Panc1 (cell line): ENCODE data around the gene RGP1.

Experiments
- POLR2AphosphoS5 ChIP-seq: IDR thresholded peaks from 2 replicates; pipeline ENCODE4 v1.6.1; 2012; ENCODE audit warnings: mild to moderate bottlenecking, low read depth, low read length, moderate library complexity
- REST ChIP-seq, 2 experiments: IDR thresholded peaks; 2 replicates each; pipeline ENCODE4 v1.6.1; 2011 to 2012; ENCODE audit warnings: low read depth in 2 of 2, control low read depth in 1 of 2, low read length in 1 of 2, mild to moderate bottlenecking in 1 of 2, moderate library complexity in 1 of 2; ENCODE audit not compliant: insufficient read depth in 1 of 2
- TF ChIP-seq, protein P1 (sequence below): fragments of 450-650 bp; IDR thresholded peaks from 2 replicates; pipeline ENCODE4 v1.5.1; 2017; ENCODE audit warnings: mild to moderate bottlenecking

DNA sequence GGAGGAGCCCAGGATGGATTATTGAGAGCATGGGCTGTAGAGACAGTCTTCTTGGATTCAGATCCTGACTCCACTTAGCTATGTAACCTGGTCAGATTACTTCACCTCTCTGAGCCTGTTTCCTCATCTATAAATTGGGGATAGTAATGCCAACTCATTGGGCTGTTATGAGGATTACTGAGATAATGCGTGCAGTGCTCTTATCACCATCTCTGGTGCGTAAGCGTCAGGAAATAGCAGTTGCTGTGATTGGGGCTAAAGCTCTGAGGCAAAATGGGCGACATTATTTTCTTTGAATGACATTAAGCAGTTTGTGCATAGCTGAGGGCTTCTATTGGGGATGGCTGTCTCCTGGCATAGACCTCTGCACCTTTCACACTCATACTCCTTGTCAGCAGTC lies 6.0 kb downstream of the RGP1 start:
- TF ChIP-seq, protein P1, sequence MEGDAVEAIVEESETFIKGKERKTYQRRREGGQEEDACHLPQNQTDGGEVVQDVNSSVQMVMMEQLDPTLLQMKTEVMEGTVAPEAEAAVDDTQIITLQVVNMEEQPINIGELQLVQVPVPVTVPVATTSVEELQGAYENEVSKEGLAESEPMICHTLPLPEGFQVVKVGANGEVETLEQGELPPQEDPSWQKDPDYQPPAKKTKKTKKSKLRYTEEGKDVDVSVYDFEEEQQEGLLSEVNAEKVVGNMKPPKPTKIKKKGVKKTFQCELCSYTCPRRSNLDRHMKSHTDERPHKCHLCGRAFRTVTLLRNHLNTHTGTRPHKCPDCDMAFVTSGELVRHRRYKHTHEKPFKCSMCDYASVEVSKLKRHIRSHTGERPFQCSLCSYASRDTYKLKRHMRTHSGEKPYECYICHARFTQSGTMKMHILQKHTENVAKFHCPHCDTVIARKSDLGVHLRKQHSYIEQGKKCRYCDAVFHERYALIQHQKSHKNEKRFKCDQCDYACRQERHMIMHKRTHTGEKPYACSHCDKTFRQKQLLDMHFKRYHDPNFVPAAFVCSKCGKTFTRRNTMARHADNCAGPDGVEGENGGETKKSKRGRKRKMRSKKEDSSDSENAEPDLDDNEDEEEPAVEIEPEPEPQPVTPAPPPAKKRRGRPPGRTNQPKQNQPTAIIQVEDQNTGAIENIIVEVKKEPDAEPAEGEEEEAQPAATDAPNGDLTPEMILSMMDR: no peak
- TF ChIP-seq POLR2AphosphoS5 (no peak), REST (IDR thresholded peaks at IDR 0.05; ENCODE audit: insufficient read depth in 1 of 2, low read depth in 2 of 2, low read length in 1 of 2) (no peak)
